WTC11 (cell line): ENCODE data around the gene LRP3. TPM values are rescaled to one million over a fixed set of nuclear protein-coding genes. Genes with fewer than 3 reads are reported as not detected.
A peak's percentile ranks its signal among the peaks of the same experiment; 100 is the strongest.
"Not testable (repeated sequence)": the region's sequence is repeated elsewhere in the genome, so short reads cannot be mapped to it uniquely, and the experiment has no call there.

Experiments used
- ATAC-seq: fragments of 200-7000 bp; cut with Tn5 transposase; 2 replicates; pipeline ENCODE4 v1.10.0; 2021; ENCODE audit warnings: mild to moderate bottlenecking, moderate library complexity
- CTCF ChIA-PET: fragments of 300-600 bp; sonication (Branson Sonifier 250); formaldehyde crosslinking; loops from one replicate; lab custom pipeline; 2021; ENCODE audit warnings: antibody characterized with exemption; lab: Charles Lee
- POLR2A ChIA-PET: fragments of 350-600 bp; sonication (Branson Sonifier 250); formaldehyde crosslinking; loops from one replicate; lab custom pipeline; 2021; ENCODE audit warnings: antibody characterized with exemption; lab: Charles Lee
- DNase-seq: peaks from one replicate; pipeline ENCODE4 v3.0.0; 2021; ENCODE audit warnings: low spot score
- H3K27ac Mint-ChIP-seq: 2 replicates; pipeline ENCODE4 v1.8.0; 2021; ENCODE audit warnings: mixed read lengths
- H3K27me3 Mint-ChIP-seq: 2 replicates; pipeline ENCODE4 v1.8.0; 2021; ENCODE audit warnings: low read depth, mild to moderate bottlenecking, moderate library complexity, mixed read lengths
- H3K36me3 Mint-ChIP-seq: 2 replicates; pipeline ENCODE4 v1.8.0; 2021; ENCODE audit warnings: mixed read lengths
- H3K4me1 Mint-ChIP-seq: 2 replicates; pipeline ENCODE4 v1.8.0; 2022; ENCODE audit warnings: mixed read lengths
- H3K4me3 Mint-ChIP-seq: 2 replicates; pipeline ENCODE4 v1.8.0; 2021; ENCODE audit warnings: mild to moderate bottlenecking, moderate library complexity, mixed read lengths
- H3K9me3 Mint-ChIP-seq: 2 replicates; pipeline ENCODE4 v1.8.0; 2021; ENCODE audit warnings: mixed read lengths
- CBFB ChIP-seq: sonication (generic); formaldehyde crosslinking; IDR thresholded peaks from 2 replicates; pipeline ENCODE4 v1.8.1; 2022; ENCODE audit warnings: mild to moderate bottlenecking, low read depth, missing genetic modification reagents
- CREM ChIP-seq: sonication (generic); formaldehyde crosslinking; IDR thresholded peaks from 2 replicates; pipeline ENCODE4 v1.8.1; 2022; ENCODE audit warnings: mild to moderate bottlenecking, missing genetic modification reagents, moderate library complexity
- E2F4 ChIP-seq: sonication (generic); formaldehyde crosslinking; IDR thresholded peaks from 2 replicates; pipeline ENCODE4 v1.8.1; 2022; ENCODE audit warnings: low read depth, mild to moderate bottlenecking, moderate library complexity, missing genetic modification reagents, borderline replicate concordance
- E2F5 ChIP-seq: sonication (generic); formaldehyde crosslinking; IDR thresholded peaks from 2 replicates; pipeline ENCODE4 v1.8.1; 2022; ENCODE audit warnings: mild to moderate bottlenecking, moderate library complexity, missing genetic modification reagents
- FOXP4 ChIP-seq: sonication (generic); formaldehyde crosslinking; IDR thresholded peaks from 2 replicates; pipeline ENCODE4 v1.8.0; 2022; ENCODE audit warnings: mild to moderate bottlenecking, missing genetic modification reagents
- GABPB1 ChIP-seq: sonication (generic); formaldehyde crosslinking; IDR thresholded peaks from 2 replicates; pipeline ENCODE4 v1.8.1; 2023; ENCODE audit warnings: mild to moderate bottlenecking, missing genetic modification reagents
- GRHL2 ChIP-seq: fragments of 250-450 bp; sonication (Bioruptor Pico); IDR thresholded peaks from 2 replicates; pipeline ENCODE4 v1.8.0; 2022; ENCODE audit warnings: mild to moderate bottlenecking, moderate library complexity; ENCODE audit not compliant: insufficient replicate concordance, severe bottlenecking
- NFYB ChIP-seq: sonication (generic); formaldehyde crosslinking; conservative IDR thresholded peaks from 2 replicates; pipeline ENCODE4 v1.8.0; 2022; ENCODE audit warnings: low read depth, missing genetic modification reagents
- OVOL2 ChIP-seq: fragments of 250-450 bp; sonication (Bioruptor Pico); IDR thresholded peaks from 2 replicates; pipeline ENCODE4 v1.9.0; 2021; ENCODE audit warnings: mild to moderate bottlenecking, borderline replicate concordance
- SP1 ChIP-seq: sonication (generic); formaldehyde crosslinking; conservative IDR thresholded peaks from 2 replicates; pipeline ENCODE4 v1.8.1; 2022; ENCODE audit warnings: missing genetic modification reagents
- TEAD1 ChIP-seq: sonication (generic); formaldehyde crosslinking; IDR thresholded peaks from 2 replicates; pipeline ENCODE4 v1.8.0; 2022; ENCODE audit warnings: mild to moderate bottlenecking, missing genetic modification reagents
- ZNF138 ChIP-seq: sonication (generic); formaldehyde crosslinking; conservative IDR thresholded peaks from 2 replicates; pipeline ENCODE4 v1.8.1; 2022; ENCODE audit warnings: mild to moderate bottlenecking, moderate library complexity, missing genetic modification reagents
- ZNF263 ChIP-seq: sonication (generic); formaldehyde crosslinking; IDR thresholded peaks from 2 replicates; pipeline ENCODE4 v1.8.1; 2022; ENCODE audit warnings: low read depth, mild to moderate bottlenecking, moderate library complexity, missing genetic modification reagents
- ZNF416 ChIP-seq: fragments of 250-450 bp; sonication (Bioruptor Pico); IDR thresholded peaks from 2 replicates; pipeline ENCODE4 v1.9.0; 2021; ENCODE audit warnings: mild to moderate bottlenecking, inconsistent platforms
- ZNF671 ChIP-seq: fragments of 250-450 bp; sonication (Bioruptor Pico); IDR thresholded peaks from 2 replicates; pipeline ENCODE4 v1.8.0; 2021; ENCODE audit warnings: mild to moderate bottlenecking
- total RNA-seq: library from RNA; stranded (reverse); gene quantifications from 3 replicates; pipeline ENCODE4 v1.2.3, GENCODE V29; 2021
- TF ChIP-seq, protein P1 (sequence below): fragments of 250-450 bp; sonication (Bioruptor Pico); conservative IDR thresholded peaks from 2 replicates; pipeline ENCODE4 v1.9.0; 2021; ENCODE audit warnings: mild to moderate bottlenecking
- TF ChIP-seq, protein P2 (sequence below): sonication (generic); formaldehyde crosslinking; IDR thresholded peaks from 2 replicates; pipeline ENCODE4 v1.8.1; 2023; ENCODE audit warnings: mild to moderate bottlenecking, missing genetic modification reagents, moderate library complexity
- TF ChIP-seq, protein P3 (sequence below): sonication (generic); formaldehyde crosslinking; IDR thresholded peaks from 2 replicates; pipeline ENCODE4 v1.8.1; 2022; ENCODE audit warnings: missing genetic modification reagents, borderline replicate concordance

Gene LRP3
- total RNA-seq, 1 experiment from 2014 or later = 47.0 TPM

GRCh38 chr19:33150852-33151518 is 43.1 kb upstream of the LRP3 start (continued):
- TF ChIP-seq, protein P1, sequence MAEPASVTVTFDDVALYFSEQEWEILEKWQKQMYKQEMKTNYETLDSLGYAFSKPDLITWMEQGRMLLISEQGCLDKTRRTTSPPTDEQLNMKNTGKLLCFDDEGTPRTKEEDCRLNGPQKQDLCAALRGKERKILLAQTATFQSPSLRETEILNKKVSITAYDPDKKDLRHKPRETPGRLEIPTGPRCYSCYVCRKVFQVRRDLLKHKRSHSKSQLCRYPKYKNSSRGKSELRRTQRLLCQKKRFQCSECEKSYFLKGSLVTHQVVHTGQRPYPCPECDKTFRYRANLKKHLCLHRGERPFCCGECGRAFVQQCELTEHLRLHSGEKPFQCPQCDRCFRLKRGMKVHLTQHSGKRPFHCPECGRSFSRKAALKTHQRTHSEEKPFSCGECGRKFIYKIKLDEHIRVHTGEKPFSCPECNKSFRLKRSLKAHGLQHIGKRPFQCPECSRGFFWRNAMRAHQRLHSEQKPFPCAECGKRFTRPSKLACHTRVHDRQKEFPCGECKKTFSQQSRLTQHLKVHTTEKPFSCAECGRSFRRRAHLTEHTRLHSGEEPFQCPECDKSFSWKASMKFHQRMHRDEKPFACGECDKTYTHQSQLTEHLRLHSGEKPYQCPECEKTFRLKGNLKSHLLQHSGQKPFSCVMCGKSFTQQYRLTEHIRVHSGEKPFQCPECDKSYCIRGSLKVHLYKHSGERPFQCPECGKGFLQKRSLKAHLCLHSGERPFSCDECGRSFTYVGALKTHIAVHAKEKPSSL (CRISPR knock-in tag) = no peak

DNA sequence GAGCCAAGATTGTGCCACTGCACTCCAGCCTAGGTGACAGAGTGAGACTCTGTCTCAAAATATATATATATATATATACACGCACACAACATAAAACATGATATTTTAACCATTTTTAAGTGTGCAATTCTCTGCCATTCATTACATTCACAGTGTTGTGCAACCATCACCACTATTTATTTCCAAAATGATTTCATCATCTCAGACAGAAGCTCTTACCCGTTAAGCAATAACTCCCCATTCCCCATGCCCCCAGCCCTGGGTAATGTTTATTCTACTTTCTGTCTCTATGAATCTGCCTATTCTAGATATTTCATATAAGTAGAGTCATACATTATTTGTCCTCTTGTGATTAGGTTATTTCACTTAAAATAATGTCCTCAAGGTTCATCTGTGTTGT is 42.0 kb upstream of the LRP3 start:
- TF ChIP-seq GRHL2 (CRISPR knock-in tag) = no peak
- 0 out of 2 replicates have a peak, but pooled peaks have one; percentile 59 for TF ChIP-seq GABPB1 (CRISPR knock-in tag)
- TF ChIP-seq, all 79 proteins: peak for 1
- no peak overlapping the region for H3K4me3 Mint-ChIP-seq
- H3K9me3 Mint-ChIP-seq = no peaks in the 10 kb centered on the region
- ATAC-seq = no peak
- H3K4me1 Mint-ChIP-seq = no peaks in the 10 kb centered on the region
- no peak overlapping the region for H3K27ac Mint-ChIP-seq
- no peaks in the 10 kb centered on the region for H3K36me3 Mint-ChIP-seq
- POLR2A ChIA-PET = no interaction called here
- no peak for DNase-seq
- CTCF ChIA-PET = interaction anchor here (2.4 kb wide), 1 partner anchor 32 kb away, joined by 7 read pairs; no protein-coding TSS in a partner anchor
- H3K27me3 Mint-ChIP-seq = no peaks in the 10 kb centered on the region

DNA sequence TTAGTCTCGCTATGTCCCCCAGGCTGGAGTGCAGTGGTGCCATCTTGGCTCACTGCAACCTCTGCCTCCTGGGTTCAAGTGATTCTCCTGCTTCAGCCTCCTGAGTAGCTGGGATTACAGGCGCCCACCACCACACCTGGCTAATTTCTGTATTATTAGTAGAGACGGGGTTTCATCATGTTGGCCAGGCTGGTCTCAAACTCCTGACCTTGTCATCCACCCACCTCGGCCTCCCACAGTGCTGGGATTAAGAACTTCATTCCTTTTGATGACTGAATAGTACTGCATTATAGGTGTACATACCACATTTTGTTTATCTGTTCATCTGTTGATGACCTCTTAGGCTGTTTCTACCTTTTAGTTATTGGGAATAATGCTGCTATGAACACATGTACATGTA is 41.5 kb upstream of the LRP3 start:
- H3K27me3 Mint-ChIP-seq, H3K4me3 Mint-ChIP-seq, H3K36me3 Mint-ChIP-seq, POLR2A ChIA-PET, H3K9me3 Mint-ChIP-seq, ATAC-seq, H3K27ac Mint-ChIP-seq, DNase-seq, H3K4me1 Mint-ChIP-seq: not testable (repeated sequence)
- CTCF ChIA-PET = interaction anchor here (1.1 to 2.4 kb wide), 2 partner anchors 10 to 32 kb away, joined by 4 to 7 read pairs; no protein-coding TSS in a partner anchor

DNA sequence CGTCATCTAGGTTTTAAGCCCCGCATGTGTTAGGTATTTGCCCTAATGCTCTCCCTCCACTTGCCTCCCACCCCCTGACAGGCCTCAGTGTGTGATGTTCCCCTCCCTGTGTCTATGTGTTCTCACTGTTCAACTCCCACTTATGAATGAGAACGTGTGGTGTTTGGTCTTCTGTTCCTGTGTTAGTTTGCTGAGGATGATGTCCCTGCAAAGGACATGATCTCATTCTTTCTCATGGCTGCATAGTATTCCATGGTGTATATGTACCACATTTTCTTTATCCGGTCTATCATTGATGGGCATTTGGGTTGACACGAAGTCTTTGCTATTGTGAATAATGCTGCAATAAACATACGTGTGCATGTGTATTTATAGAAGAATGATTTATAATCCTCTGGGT is 39.8 kb upstream of the LRP3 start:
- H3K9me3 Mint-ChIP-seq, ATAC-seq, H3K4me3 Mint-ChIP-seq, H3K36me3 Mint-ChIP-seq, H3K27me3 Mint-ChIP-seq, H3K4me1 Mint-ChIP-seq, H3K27ac Mint-ChIP-seq, DNase-seq, POLR2A ChIA-PET: not testable (repeated sequence)
- CTCF ChIA-PET = interaction anchor here (1.2 kb wide), 1 partner anchor 22 kb away, joined by 6 read pairs; no protein-coding TSS in a partner anchor

GRCh38 chr19:33156334-33156733 is 37.8 kb upstream of the LRP3 start:
- Mint-ChIP-seq H3K36me3 (no peaks in the 10 kb centered on the region), H3K4me3 (no peak overlapping the region), H3K4me1 (no peaks in the 10 kb centered on the region), H3K27me3 (no peaks in the 10 kb centered on the region), H3K27ac (no peak overlapping the region), H3K9me3 (peaks cover 9% of the 10 kb centered on the region)
- POLR2A ChIA-PET = no interaction called here
- no peak for ATAC-seq
- CTCF ChIA-PET = interaction anchor here (0.8 to 2.0 kb wide), 5 partner anchors 9 to 31 kb away, joined by 4 to 8 read pairs (median 5); no protein-coding TSS in a partner anchor
- no peak for DNase-seq
- no peak for TF ChIP-seq TEAD1 (CRISPR knock-in tag)
- TF ChIP-seq ZNF263 (CRISPR knock-in tag) = no peak
- TF ChIP-seq CBFB (CRISPR knock-in tag) = no peak
- TF ChIP-seq FOXP4 = no peak
- no peak for TF ChIP-seq CREM (CRISPR knock-in tag)
- TF ChIP-seq E2F5 = no peak
- TF ChIP-seq ZNF671 = no peak
- no peak for TF ChIP-seq OVOL2 (CRISPR knock-in tag)
- no peak for TF ChIP-seq ZNF138 (CRISPR knock-in tag)
- TF ChIP-seq, protein P2, sequence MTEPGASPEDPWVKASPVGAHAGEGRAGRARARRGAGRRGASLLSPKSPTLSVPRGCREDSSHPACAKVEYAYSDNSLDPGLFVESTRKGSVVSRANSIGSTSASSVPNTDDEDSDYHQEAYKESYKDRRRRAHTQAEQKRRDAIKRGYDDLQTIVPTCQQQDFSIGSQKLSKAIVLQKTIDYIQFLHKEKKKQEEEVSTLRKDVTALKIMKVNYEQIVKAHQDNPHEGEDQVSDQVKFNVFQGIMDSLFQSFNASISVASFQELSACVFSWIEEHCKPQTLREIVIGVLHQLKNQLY (CRISPR knock-in tag) = no peak
- no peak for TF ChIP-seq ZNF416 (CRISPR knock-in tag)
- TF ChIP-seq SP1 (CRISPR knock-in tag) = no peak
- TF ChIP-seq E2F4 (CRISPR knock-in tag) = no peak
- TF ChIP-seq NFYB (CRISPR knock-in tag) = no peak
- TF ChIP-seq, protein P3, sequence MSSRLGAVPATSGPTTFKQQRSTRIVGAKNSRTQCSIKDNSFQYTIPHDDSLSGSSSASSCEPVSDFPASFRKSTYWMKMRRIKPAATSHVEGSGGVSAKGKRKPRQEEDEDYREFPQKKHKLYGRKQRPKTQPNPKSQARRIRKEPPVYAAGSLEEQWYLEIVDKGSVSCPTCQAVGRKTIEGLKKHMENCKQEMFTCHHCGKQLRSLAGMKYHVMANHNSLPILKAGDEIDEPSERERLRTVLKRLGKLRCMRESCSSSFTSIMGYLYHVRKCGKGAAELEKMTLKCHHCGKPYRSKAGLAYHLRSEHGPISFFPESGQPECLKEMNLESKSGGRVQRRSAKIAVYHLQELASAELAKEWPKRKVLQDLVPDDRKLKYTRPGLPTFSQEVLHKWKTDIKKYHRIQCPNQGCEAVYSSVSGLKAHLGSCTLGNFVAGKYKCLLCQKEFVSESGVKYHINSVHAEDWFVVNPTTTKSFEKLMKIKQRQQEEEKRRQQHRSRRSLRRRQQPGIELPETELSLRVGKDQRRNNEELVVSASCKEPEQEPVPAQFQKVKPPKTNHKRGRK (CRISPR knock-in tag) = no peak
